ENCODE measurements around the gene APOA4. TPM values are rescaled to one million over a fixed set of nuclear protein-coding genes. Genes with fewer than 3 reads are reported as not detected.
A peak's percentile ranks its signal among the peaks of the same experiment; 100 is the strongest.

APOA4 gene
- not detected in 2 replicates for total RNA-seq (2014; rRNA removed; shearing (Covaris generic))

DNA sequence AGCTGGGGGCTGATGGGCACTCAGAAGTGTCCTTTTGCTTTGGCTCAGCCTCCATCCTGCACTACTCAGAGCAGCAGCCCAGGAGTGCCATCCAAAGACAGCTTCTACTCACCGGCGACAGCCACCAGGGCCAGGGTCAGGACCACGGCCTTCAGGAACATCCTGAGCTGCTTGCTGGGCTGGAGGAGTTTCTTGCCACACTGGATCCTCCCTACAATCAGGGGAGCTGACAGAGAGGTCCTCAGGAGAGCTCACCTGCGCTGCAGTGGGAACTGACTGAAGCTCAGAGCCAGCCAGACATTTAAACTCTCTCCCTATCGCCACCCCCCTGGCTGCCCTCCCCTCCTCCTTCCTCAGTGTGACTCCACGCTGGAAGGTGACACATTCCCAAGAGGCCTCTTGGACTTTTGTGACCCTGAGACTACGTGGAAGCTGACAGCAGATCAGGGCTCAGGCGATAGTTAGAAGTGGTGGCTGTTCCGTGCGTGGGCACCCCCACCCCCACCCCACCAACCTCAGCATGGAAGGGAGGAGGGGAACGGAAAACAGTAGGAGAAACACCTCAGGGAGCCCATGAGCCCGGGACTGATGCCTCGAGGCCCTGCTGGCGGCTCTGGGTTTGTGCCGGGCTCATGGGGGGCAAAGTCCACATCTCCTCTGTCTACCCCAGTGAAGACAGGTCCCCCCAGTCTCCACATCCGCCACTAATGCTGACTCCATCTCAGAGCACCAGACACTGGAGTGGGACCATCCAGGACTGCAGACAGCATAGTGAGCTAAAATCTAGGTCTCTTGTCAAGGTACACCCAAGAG is at the start of gene APOA4:
Gene APOA4 (minus strand): TSS at position 274 of the 813 bp plus-strand sequence. CDS start 113 bp downstream, at position 161.
- DNase-seq (ENCODE audit: low read depth), result no peak

DNA sequence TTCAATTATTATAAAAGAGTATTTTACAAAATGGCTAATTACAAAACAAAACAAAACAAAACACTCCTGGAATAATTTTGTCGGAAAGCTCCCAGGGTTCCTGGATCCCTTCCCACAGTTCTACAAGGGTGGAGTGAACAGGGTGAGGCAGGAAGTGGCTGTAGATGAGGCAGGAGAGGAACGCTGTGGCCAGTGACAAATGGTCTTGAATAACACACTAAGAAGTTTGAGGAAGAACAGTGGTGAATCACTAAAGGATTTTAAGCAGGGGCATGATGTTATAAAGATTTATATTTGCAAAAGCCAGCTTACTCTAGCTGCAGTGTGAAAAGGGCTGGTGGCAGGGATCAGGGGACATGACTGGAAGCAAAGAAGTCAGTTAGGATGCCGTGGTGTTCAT is 48.1 kb upstream of the APOA4 start:
- peak; percentile 86 for DNase-seq (ENCODE audit: low read depth)

DNA sequence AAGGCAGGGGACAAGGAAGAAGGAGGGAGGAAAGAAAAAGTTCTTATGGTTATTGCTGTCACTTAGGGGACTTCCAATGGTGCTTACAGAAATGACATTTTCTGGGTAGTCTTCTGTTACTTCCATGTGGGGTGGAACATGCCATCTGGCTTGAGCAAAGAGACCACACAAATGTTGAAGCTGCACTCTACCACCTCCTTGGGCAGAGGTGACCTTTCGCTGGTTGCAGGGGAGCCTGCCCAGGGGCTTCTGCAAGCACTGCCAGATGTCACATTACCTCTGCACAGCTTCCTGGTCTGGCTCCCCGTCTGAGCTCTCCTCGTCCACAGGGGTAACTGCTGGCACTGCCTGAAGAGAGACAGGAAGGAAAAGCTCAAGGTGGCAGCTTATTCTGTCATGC is 47.0 kb upstream of the APOA4 start:
- DNase-seq (ENCODE audit: low read depth), result no peak

DNA sequence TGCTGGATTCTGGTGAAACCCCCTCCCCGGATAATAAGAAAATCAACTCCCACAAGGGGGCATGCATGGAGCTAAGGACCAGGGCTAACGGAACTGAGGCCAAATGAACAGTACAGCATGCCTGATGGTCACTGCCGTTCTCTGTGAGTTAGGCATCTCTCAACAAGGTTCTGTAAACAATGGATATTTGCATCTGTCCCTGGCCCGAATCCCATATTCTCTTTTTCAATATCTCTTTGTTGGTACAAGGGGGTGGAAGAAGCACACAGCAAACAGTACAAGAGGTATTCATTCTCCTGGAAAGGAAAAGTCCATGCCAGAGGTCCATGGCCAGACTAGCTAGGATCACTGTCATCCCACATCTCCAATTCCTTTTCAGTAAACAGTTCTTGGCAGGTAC is 46.5 kb upstream of the APOA4 start:
- no peak for DNase-seq (ENCODE audit: low read depth)

DNA sequence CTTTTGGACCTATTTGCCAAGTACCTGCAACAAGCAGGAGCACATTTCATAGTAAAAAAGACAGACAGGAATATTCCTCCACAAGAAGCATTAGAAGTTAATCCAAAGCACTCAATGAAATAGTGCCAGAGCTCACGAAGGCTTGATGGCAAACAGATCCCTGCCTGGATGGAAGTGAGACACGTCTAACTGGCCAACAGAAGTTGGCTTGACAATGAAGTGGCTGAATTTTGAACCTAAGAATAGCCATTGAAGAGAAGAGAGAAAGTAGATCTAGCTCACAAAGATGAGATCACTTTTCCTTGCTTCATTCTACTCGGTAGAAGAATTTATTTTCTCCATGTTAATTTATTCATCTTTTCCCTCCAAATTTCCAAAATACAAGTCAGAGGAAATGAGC is 45.0 kb upstream of the APOA4 start:
- no peak for DNase-seq (ENCODE audit: low read depth)

DNA sequence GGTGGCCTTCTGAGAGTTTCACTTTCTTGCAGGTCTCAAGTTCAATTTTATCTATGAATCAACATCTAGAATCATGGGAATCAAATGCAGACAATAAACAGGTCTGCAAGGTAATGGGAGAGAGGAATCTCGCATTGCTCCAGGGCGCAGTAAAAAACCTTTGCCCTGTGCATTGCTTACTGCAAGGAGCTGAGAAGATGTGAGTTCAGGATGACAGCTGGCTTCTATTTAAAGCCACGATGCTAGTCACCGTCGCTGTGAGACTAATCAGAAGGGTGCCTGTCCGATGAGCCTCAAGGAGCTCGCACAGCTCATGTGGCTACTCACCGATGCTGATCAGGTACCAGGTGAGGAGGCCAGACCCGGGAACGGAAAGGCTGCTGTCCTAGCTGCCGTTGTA is 44.5 kb upstream of the APOA4 start:
- DNase-seq (ENCODE audit: low read depth), result no peak

DNA sequence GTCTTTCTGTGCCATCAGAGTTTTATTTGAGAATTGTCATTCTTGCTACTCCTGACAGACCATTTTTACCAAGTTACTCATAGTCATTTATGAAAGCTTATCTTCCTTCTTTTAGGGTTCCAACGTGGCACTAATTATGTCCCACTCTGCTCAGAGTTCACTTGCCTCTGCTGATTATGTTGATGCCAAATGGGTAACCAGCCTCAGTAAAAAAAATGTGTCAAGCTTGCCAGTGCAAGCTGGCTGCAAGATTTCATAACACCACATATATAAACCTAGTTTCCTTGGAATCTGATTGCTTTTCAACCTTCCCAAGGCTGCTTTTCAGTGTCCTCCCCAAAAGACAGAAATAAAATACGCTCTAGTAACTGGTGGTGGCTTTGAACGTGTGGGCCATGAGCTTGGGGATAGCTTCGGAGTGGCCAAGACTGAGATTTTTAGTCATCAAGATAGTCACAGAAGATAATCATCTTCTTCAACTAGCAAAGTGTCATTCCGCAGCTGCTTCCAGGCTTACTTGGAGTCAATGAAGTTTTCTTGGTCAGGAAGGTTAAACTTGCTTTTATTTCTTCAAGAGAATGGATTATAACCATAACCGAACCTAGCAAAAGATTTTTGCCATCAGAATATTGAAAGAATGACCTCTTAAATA is 43.8 kb upstream of the APOA4 start:
- DNase-seq (ENCODE audit: low read depth), result no peak

DNA sequence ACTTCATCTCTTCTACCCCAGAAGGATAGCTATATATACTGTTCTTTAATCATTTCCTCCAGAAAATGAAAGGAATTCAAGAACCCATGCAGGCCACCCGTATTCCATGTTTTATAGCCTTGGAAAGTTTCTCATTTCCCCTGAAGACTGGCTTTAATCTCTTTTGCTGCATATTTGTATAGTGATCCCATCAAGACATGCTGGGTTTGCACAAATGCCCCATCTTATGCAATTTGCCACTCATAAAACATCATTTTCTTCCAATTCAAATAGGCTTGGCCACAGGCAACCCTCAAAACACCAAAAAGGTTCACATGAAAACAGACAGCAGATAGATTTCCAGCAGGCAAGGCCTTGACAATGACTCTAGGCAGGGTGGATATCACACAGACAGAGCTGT is 42.6 kb upstream of the APOA4 start:
- DNase-seq (ENCODE audit: low read depth), result no peak

DNA sequence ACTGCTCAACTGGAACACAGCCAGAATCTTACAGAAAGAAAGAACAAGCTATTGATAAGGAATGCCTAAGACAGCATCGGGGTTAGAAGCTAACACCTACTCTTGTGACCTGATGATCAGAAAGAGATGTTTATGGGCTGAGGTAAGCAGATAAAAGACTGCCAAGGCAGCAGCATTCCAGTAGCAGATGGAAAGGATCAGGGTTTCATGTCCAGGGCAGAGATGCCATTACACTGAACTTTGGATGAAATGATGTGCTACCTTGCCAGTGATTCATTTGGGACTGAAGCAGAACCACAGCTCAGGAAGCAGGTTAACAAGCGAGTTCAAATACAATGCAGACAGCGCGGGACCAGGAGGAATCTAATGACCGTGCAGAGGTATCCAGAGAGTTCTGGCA is 41.4 kb upstream of the APOA4 start:
- no peak for DNase-seq (ENCODE audit: low read depth)

DNA sequence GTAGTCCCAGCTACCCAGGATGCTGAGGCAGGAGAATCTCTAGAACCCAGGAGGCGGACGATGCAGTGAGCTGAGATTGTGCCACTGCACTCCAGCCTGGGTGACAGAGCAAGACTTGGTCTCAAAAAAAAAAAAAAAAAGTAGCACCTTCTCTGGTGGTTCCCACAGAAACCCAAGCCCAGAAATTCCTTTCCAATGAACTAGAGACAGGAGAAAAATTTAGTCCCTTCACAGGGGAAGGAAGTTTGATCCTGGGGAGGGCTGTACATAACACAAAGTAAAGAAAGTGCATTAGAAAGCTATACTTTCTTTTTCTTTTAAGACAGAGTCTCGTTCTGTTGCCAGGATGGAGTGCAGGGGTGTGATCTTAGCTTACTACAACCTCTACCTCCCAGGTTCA is 39.8 kb upstream of the APOA4 start:
- DNase-seq (ENCODE audit: low read depth), result no peak

DNA sequence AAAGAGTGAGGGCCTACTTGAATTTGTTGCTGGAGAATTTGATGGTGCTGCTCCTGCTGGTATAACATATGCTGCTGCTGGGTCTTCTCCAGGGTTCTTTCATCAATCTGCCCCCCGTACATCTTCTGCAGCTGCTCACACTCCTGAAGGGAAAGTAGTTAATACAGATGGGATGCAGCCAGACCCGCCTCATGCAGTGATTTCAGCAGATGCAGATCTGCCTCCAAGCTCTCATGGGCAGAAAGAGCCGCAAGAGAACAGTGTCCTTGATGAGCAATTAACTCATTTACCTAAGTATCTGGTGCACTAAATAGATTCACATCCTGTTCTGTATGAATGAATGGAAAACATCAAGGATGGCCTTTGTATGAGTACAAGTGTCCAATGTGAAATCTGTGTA is 39.1 kb upstream of the APOA4 start:
- no peak for DNase-seq (ENCODE audit: low read depth)

DNA sequence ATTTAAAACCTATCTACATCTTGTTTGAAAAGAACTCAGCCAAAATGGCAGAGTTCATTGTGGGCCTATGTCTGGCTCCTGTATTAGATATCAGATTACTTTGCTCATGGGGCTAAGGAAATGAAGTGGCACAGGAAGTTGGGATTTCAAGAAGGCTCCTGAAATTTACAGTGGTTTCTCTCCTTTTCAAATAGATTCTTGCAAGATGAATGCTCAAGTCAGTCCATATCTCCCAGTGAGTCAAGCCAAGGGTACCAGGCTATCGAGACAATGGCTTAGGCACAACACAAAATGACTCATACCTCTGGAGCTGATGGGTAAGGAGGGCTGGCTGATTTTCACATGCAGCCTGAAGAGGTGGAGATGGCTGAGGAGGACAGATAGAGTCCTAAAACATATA is 38.4 kb upstream of the APOA4 start:
- peak; percentile 85 for DNase-seq (ENCODE audit: low read depth)

DNA sequence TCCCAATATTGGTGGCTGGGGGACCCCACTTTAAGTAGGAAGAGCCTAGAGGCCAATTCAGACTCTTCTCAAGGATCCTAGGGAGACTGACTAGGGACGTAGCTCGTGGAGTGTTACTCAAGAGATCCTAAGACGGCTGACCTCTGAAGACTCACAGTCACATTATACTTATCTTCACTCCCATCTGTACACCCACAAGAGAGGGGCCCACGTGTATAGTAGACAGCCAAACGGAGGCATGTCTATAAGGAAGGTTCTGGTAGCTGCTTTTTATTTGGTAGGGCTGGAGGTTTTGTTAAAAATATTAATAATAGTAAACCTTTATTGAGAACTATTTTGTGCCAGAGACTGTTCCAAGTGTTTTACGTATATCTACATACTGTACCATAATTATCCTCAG is 37.2 kb upstream of the APOA4 start:
- no peak for DNase-seq (ENCODE audit: low read depth)

DNA sequence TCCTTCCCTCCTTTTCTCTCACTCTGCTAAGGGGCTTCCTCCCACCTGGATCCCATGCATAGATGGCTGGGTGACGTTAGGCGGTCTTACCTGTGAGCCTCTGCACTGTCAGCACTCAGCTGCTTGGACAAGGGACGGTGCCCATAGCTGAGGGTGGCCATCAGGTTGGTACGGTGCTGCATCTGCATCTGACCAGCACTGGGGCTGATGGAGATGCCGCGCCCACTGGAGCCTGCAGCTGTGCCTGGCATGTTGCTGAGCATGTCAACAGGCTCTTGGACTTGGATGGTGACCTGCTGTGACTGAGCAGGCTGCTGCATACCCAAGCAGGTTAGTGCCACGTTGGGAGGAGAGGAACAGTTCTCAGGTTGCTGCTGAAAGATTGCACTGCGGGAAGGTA is 36.1 kb upstream of the APOA4 start:
- DNase-seq (ENCODE audit: low read depth), result no peak

DNA sequence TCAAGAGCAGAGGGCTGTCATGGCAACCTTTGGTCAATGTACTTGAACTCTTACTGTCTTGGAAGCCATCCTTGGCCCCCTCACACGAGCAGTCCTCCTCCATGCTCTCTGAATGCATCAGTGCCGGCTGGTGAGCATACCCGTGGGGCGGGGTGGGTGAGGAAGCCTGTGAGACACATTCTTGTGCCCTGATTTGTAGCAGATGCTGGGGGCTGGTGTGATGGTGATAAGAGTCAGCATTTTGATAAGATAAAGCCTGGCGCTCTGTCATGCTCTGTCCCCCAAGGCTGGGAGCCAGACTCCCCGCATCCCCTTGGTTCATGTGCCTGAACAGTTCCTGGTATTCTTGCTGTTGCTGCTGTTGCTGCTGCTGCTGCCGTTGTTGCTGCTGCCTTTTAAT is 34.8 kb upstream of the APOA4 start:
- no peak for DNase-seq (ENCODE audit: low read depth)

DNA sequence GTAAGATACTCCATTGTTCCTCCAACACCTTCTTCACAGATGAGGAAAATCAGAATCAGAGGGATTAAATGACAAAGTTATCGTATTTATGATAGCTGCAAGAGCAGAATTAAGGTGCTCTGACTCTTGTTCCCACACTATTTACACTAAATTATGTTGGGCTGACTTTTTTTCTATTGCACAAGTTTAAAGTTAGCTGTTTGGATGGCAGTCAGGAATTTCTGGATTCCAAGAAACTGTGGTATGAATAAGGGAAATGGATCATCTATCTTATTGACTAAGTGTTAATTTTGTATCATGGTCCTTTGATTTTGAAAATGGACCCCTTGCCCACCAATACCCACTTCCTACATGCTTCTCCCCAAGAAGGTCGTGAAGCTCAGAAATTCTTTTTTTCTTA is 34.2 kb upstream of the APOA4 start:
- no peak for DNase-seq (ENCODE audit: low read depth)

DNA sequence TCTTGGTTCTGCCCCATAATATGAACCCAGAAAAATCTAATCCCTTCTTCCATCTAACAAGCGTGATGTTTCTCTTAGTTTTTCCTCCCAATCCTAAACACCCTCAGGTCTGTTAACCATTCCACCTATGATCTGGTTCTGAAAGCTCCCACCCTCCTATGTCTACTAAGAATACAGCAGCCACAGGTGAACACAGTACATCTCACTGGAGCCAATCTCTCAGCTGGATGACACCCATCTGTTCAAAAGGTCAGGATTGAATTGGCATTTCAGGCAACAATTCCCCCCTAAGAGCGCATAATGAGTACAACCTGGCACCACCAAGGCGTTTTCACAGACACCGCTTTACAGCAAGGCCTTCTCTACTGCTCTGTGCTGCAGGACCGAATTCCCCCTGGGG is 33.3 kb upstream of the APOA4 start:
- no peak for DNase-seq (ENCODE audit: low read depth)

DNA sequence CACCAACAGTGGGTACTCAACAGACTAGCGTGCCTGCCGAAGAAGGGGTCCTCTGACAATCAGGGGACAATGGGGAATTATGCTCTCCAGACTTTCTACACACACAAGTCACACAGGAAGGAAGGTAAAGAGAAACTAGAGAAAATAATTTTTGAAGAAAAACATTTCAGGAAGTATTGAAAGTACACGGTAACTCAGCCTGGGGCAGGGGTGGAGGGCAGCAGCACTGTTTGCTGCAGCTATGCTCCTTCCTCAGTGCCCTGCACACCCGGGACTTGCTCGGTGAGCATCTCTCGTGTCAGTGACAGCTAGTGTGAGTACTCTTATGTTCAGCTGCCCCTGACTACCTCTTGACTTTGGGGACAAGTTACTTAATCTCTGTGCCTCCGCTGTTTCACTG is 32.3 kb upstream of the APOA4 start:
- DNase-seq (ENCODE audit: low read depth), result no peak

DNA sequence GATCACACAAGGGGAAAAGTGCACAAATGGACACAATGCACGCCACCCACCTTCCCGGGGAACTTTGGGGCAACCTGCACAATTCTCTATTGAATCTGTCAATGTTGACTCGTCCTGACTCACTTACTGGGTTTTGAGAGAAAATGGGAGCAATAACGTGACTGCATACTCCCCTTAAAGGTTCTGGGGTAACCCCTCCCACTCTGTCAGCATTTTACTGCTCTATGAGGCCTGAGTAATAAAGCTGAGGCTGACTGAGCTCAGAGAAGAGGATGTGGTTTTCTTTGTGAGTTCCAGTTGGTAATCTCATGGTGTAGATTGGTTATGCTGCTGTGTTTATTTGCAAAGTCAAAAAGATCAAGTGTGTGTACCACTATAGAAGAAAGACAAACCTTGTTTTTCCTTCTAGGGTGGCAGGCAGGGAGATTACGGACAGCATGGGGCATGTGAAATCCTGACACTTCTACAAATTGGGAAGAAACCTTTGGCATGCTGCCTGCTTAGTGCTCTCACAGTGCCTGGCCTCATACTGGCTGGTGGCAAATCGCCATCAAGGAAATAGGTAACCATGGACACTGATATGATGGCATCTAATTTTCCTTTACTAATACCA is 30.5 kb upstream of the APOA4 start:
- peak; percentile 93 for DNase-seq (ENCODE audit: low read depth)

DNA sequence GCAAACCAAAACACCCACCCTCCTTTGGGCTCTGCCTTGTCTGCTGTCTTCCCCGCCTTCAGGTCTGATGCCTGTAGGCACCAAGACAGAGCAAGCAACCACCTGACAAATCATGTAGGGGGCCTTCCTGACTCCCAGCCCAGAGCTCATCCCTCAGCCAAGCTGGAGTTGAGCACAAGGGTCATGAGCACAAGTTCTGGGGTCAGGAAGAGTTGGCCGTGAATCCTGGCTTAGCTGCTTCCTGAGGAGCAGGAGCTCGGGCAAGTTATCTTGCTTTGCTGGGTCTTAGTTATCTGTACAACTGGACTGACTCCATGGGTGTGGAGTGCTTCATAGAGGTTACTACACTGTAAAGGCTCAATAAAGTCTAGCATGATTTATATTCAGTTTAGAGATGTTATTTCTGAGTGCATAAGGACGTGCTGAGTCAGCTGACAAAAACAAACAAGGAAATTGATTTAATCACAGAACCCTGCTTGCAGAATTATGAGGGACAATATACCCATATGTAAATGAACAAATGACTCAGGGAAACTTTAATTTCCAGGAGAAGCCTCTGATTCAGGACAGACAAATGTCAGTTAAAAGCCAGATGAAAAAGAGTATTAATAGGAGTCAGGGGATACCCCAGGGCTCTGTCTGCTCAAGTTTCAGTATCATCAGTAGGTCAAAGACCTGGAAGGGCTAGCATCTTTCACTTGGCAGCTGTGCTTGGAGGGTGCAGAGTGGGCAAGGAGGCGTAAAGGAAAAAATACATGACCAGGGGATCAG is 29.3 kb upstream of the APOA4 start:
- peak; percentile 23 for DNase-seq (ENCODE audit: low read depth)

DNA sequence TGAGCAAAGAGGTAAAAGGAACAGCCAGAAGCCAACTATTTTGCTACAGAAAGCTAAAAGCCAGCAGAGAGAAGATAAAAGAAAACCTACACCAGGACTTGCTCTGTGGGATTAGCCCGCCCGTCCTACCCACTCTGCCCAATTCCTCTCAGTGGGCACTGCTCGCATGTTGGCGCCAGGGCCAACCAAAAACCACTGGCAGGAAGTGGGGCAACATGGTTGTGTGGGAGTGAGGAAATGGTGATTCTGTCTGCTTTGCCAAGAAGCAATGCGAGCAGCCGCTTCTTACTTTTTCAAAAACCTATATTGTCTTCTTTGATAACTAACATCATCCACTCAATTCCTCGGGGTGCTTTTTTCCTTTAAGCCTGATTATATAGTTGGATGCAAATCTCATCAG is 28.5 kb upstream of the APOA4 start:
- peak; percentile 59 for DNase-seq (ENCODE audit: low read depth)

DNA sequence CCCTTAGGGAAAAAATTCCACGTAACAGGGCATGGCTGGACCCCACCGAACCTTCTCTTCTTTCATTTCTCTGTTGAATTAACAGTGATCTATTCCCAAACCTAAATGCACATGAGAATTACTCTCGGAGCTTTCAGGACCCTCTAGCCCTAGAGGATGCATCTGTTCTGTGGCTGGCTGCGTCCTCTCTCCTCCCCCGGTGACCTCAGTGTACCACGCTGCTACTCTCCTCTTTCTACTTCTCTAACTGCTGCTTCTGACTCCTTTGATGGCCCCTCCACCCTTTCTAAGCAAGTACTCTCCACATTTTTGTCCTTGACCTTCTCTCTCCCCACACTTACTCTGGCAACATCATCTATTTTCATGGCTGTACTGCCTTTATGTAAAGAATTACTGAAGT is 26.4 kb upstream of the APOA4 start:
- no peak for DNase-seq (ENCODE audit: low read depth)
